Fibroblast of skin of right biceps (primary cell): ENCODE data around the gene CELSR1.

ENCODE experiments used
- DNase-seq: peaks from one replicate; pipeline ENCODE4 v3.0.0-alpha.2; 2013

The CELSR1 gene

GRCh38 chr22:46574993-46575910, 37.8 kb upstream of the CELSR1 start:
- no peak for DNase-seq

DNA sequence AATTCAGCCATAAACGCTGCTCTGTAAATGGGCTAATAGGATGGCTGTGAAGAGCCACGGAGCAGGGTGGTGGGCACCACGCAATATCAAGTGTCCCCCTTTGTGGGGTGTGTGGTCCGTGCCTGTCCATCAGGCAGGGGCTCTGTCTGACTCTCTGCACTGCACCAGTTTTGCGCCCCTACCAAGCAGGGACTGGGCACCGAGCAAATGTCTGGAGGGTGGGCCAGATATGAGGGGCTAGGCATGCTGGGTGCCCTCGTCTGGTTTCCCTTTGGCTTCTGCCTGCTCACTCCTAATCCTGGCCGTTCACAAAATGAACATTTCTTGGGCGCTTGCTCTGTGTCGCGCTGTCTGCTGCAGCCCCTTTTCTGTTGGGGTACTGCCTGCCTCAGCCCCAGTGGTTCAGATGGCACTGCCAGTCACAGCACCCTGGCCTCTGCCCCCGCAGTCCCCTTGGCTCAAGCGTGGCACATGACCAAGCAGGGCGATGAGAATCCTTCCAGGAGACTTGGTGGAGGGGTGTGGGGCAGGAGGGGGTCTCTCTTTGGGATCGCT, 37.1 kb upstream of the CELSR1 start:
- no peak for DNase-seq

GRCh38 chr22:46573781-46574437, 36.5 kb upstream of the CELSR1 start:
- no peak for DNase-seq

DNA sequence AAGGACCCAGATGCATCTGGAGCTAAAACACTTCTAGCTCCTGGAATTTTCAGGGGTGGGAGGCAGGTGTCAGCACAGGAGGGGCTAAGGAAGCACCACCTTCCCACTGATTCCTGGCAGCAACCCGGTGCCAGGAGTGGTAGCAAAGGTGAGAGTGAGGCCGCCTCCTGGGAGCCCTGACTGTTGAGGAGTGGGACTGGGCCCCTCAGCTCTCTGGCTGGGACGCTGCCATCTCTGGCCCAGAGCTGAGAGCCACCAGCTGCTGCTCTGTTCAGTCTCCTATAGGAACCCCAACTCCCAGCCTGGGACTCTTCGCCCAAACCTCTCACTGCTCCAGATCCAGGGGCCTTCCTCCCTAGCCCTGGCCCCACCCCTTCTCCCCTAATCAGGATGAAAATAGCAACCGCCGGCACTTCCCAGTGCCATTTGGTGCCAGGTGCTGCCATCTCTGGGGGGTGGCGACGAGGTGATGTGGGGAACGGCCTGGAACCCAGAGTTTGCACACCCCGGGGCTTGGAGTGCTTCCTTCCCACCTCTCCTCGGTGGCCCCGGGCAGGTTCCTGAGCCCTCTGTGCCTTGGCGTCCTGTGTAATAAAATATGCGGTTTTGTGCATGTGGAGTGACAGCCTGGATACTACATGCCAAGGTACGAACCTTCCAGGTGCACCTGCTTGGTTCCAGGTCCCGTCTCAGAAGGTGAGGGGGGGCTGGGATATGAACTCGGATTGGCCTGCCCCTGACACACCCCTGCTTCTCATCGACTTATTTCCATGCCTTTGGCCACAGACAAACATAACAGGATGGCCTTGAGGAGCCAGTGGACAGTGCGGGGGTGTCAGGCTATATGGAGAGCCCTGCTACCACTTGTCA, 35.7 kb upstream of the CELSR1 start:
- DNase-seq, result no peak

GRCh38 chr22:46571642-46572250, 34.3 kb upstream of the CELSR1 start:
- no peak for DNase-seq

DNA sequence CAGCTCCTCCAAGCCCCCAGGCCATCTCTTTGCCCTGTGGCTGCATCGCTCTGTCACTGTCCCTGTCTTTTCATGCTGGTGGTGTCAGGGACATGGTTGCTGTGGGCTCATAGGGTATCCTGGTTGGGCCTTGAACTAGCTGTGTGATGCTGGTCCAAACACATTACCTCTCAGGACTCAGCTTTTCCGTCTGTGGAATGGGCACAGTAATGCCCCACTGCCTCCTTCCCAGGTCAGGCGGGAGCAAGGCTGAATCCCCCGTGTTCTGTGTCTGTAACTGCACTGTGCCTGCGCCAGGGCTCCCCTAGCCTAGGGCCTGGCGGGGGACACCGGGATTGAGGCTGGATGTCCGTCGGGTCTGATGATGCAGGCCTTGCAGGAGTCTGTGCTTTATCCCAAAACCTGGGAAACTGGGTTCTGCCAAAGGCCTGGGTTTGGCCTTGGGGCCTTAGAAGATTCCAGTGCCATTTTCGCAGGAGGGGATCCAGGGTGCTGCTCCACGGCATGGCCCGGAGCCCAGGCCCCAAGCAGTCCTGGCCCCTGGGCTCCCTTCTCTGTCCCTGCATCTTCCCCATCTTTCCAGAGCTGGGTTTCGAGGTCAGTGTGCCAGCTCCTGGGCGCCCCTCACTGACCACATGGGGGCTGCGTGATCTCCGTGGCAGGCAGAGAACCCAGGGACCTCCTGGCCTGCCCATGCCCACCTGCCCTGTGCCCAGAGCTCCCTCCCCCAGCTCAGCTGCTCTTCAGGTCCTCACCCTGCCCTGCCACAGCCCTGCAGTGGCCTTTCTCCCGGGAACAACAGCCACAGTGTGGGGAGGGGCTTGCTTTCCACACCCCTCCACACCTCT, 32.7 kb upstream of the CELSR1 start:
- DNase-seq, result no peak

- no peak for DNase-seq
These were observed 31.8 kb upstream of the CELSR1 start for GRCh38 chr22:46569055-46569847.

GRCh38 chr22:46568102-46568809, 30.8 kb upstream of the CELSR1 start:
- DNase-seq, result no peak

- DNase-seq, result no peak
These were observed 30.1 kb upstream of the CELSR1 start for GRCh38 chr22:46567471-46567870.

GRCh38 chr22:46564084-46564714, 26.8 kb upstream of the CELSR1 start:
- DNase-seq, result no peak

DNA sequence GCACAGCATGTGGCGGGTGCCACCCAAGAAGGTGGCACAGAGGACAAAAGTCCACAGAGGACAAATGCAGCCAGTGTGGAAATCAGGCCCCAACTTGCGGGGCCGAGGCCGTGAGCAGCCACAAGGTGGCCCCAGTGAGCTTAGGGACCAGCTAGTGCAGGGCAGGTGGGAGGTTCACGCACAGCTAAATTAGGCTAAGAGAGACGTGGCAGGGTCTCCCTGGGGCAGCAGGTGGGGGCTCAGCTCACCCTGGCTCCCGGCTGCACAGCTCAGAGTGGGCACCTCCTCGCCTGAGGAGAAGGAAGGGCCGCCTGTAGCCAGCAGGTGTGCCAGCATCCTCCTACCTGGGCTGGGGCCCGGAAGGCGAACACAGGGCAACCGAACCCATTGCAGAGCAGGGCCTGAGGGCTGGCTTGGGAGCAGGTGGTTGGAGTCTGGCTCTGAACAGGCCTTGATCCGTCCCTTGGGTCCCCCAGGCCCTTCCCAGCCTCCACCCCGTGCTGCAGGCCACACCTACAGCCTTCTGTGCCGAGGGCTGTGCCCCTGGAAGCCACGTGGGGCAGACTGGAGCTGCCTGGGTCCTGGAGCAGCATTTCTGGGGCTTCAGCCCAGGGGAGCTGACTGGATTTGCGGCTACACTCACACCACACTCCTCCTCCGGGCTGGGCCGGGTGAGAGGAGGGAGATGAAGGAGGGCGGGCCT, 26.1 kb upstream of the CELSR1 start:
- DNase-seq, result peak; percentile 26

DNA sequence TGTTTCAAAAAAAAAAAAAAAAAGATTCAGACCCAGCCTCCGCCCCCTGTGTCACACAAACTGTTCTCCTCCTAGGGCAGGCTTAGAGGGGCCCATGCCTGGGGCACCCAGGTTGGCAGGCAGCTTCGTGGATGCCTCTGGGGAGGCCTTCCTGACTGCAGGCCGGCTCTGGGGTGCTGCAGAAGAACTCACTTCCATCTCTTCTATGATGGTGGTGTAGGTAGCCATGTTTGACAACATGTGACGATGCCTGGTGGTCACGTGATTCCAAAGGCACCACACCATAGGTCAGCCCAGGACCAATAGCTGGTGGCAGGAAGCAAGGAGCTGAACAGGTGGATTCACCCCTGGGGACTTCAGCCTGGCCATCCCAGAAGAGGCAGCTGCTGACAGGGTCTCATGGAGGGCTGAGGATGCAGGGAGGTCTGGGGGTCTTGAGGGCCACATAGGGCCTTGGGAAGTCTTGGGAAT, 24.1 kb upstream of the CELSR1 start:
- DNase-seq, result peak; percentile 25

- DNase-seq, result no peak
These were observed 23.4 kb upstream of the CELSR1 start for GRCh38 chr22:46560696-46561295.

DNA sequence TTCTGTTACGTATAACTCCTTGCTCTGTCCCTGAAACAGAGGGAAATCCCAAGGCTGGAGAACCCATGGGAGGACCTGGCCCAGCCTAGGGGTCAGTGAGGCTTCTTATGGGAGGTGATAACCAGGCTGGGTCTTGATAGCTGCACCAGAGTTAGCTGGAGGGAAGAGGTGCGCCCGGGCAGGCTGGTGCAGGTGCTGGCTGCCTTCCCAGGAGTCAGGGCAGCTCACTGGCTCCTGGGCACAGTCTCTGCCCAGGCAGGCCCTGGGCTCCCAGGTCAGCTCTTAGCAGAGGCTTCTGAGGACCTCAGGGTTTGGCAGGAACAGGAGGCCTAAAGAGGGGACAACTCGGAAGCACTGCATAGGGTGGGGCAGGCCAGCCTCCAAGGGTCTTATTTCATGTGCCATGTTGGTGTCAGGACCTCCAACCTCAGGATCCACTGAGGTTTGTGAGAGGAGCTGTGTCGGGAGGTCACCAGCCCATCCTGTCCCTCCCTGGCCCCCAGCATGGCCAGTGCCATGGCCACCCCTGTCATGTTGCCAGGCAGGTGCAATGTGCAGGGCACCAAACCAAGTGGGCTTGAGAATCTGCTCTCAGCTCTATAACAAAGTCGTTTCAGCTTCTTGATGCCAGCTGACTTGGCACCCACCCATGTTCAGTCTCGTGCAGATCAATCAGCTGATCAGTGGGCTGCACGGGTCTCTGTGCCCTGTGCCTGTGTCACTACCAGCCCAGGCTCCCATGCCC, 20.5 kb upstream of the CELSR1 start:
- DNase-seq, result no peak

GRCh38 chr22:46556775-46557174, 19.4 kb upstream of the CELSR1 start:
- no peak for DNase-seq

GRCh38 chr22:46553189-46553588, 15.8 kb upstream of the CELSR1 start:
- DNase-seq, result no peak

- DNase-seq, result no peak
These were observed 14.6 kb upstream of the CELSR1 start for GRCh38 chr22:46551996-46552395.

DNA sequence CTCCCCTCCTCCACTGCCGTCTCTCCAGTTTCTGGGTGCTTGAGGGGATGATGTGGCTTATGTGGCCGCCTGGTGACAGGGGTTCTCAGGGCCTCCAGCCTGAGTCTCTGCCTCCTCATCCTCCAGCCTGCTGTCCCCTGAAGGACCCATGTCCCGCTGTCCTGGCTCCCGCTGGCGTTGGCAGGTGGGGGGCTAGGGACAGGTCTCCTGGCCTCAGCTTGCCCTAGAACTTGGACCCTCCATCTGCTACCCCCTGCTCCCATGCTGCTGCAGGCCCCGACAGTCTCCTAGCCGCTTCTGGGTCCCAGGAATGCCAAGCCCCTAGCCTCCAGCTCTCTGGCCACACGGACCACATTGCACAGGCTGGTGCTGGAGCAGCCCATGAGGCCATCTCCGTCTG, 13.9 kb upstream of the CELSR1 start:
- DNase-seq, result no peak
